Gastrocnemius medialis (tissue), 4 donors: ENCODE measurements around the gene HIPK2.

Experiments
- POLR2A ChIP-seq, 2 donors: fragments of 450-650 bp; IDR thresholded peaks; one replicate each; pipeline ENCODE4 v1.6.1; 2017; ENCODE audit warnings: antibody characterized with exemption in 2 of 2, mild to moderate bottlenecking in 2 of 2, moderate library complexity in 2 of 2
- TF ChIP-seq, protein P1 (sequence below), 5 experiments: fragments of 450-650 bp in 3 of 5; fragments of 200-600 bp in 2 of 5; sonication (generic) in 2 of 5; IDR thresholded peaks in 4 of 5; conservative IDR thresholded peaks in 1 of 5; 1 replicate in 4 of 5; 2 replicates in 1 of 5; pipeline ENCODE4 v1.5.1; 2016 to 2019; ENCODE audit warnings: antibody characterized with exemption in 5 of 5, mild to moderate bottlenecking in 3 of 5, moderate library complexity in 3 of 5

DNA sequence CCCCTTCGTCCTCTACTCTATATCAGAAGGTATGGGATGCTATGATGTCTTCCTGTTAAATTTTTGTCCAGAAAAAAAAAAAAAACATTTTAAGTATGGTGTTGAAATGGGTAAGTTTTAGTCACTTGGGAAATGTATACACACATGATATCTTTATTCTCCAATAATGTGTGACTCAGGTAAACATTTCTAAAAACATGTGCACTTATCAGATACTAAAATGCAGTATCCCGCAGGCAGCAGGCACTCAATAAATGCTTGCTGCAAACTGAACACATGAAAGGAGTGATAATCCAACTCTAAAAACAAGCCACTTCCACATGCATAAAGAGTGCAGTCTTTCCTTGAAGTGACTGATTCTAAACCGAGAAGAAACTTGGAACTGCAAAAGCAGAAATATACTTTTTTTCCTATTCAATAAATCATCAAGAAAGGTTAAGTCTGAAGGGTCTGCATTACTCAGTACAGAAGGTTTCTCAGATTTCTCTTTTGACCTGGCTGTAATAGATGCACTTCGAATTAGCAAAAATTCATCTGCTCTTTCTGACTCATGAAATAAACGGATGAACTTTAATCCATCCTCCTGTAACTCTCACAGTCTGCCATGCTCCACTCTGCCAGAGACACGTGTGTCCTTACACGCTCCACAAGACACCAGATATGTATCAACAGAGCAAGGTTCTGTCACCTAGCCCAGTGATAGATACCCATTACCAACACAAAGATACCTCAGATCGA is 84.0 kb downstream of the HIPK2 start:
- TF ChIP-seq POLR2A (IDR thresholded peaks at IDR 0.05): no peak
- TF ChIP-seq, protein P1, sequence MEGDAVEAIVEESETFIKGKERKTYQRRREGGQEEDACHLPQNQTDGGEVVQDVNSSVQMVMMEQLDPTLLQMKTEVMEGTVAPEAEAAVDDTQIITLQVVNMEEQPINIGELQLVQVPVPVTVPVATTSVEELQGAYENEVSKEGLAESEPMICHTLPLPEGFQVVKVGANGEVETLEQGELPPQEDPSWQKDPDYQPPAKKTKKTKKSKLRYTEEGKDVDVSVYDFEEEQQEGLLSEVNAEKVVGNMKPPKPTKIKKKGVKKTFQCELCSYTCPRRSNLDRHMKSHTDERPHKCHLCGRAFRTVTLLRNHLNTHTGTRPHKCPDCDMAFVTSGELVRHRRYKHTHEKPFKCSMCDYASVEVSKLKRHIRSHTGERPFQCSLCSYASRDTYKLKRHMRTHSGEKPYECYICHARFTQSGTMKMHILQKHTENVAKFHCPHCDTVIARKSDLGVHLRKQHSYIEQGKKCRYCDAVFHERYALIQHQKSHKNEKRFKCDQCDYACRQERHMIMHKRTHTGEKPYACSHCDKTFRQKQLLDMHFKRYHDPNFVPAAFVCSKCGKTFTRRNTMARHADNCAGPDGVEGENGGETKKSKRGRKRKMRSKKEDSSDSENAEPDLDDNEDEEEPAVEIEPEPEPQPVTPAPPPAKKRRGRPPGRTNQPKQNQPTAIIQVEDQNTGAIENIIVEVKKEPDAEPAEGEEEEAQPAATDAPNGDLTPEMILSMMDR (IDR thresholded peaks at IDR 0.05 in 4 of 5, conservative IDR thresholded peaks at IDR 0.05 in 1 of 5): no peak
